CD14-positive monocyte (primary cell): Measurements from ENCODE around the gene MED12L. TPM values are rescaled to one million over a fixed set of nuclear protein-coding genes. Genes with fewer than 3 reads are reported as not detected.

ENCODE experiments used
- DNase-seq, 3 donors: peaks; one replicate each; pipeline ENCODE4 v3.0.0-alpha.2; 2011 to 2022
- H2AFZ ChIP-seq: 2 replicates; pipeline ENCODE4 v1.6.0; 2012; ENCODE audit warnings: mild to moderate bottlenecking, low read depth, low read length, inconsistent platforms; ENCODE audit not compliant: insufficient read depth, poor library complexity, severe bottlenecking
- H3K27ac ChIP-seq, 2 donors: 1 replicate in 1 of 2; 2 replicates in 1 of 2; pipeline ENCODE4 v1.5.1; 2012 to 2013; ENCODE audit warnings: low read length in 2 of 2, control low read depth in 1 of 2, inconsistent platforms in 1 of 2, low read depth in 1 of 2, mild to moderate bottlenecking in 1 of 2
- H3K27me3 ChIP-seq, 2 donors: one replicate each; pipeline versions ENCODE4 v1.6.0 to v1.6.1; 2011 to 2013; ENCODE audit warnings: low read length in 2 of 2; ENCODE audit not compliant: control insufficient read depth in 2 of 2, insufficient read depth in 2 of 2
- H3K36me3 ChIP-seq, 2 donors: replicated peaks in 1 of 2; 1 replicate in 1 of 2; 2 replicates in 1 of 2; pipeline versions ENCODE4 v1.5.1 to v1.6.1; 2012 to 2013; ENCODE audit warnings: low read length in 2 of 2, control low read depth in 1 of 2, inconsistent platforms in 1 of 2, mild to moderate bottlenecking in 1 of 2; ENCODE audit not compliant: insufficient read depth in 2 of 2, control insufficient read depth in 1 of 2
- H3K4me1 ChIP-seq, 2 donors: 1 replicate in 1 of 2; 2 replicates in 1 of 2; pipeline versions ENCODE4 v1.5.1 to v1.6.1; 2012 to 2013; ENCODE audit warnings: low read length in 2 of 2, control low read depth in 1 of 2, inconsistent platforms in 1 of 2, mild to moderate bottlenecking in 1 of 2, moderate library complexity in 1 of 2; ENCODE audit not compliant: insufficient read depth in 2 of 2, control insufficient read depth in 1 of 2
- H3K4me2 ChIP-seq: replicated peaks from 2 replicates; pipeline ENCODE3; 2012; ENCODE audit warnings: low read length, moderate library complexity, mild to moderate bottlenecking; ENCODE audit not compliant: poor library complexity, severe bottlenecking; ENCODE audit errors: extremely low read depth
- H3K4me3 ChIP-seq, 3 experiments: fragments of 200-600 bp in 1 of 3; sonication (generic) in 1 of 3; replicated peaks in 1 of 3; 1 replicate in 2 of 3; 2 replicates in 1 of 3; pipeline ENCODE4 v1.5.1; 2011 to 2013; ENCODE audit warnings: low read length in 3 of 3, mild to moderate bottlenecking in 3 of 3, control low read depth in 2 of 3, low read depth in 2 of 3, inconsistent platforms in 1 of 3, moderate library complexity in 1 of 3
- H3K79me2 ChIP-seq: 2 replicates; pipeline ENCODE4 v1.6.0; 2012; ENCODE audit warnings: mild to moderate bottlenecking, control low read depth, inconsistent platforms, low read length, moderate library complexity; ENCODE audit not compliant: insufficient read depth
- H3K9ac ChIP-seq: 2 replicates; pipeline ENCODE4 v1.6.0; 2017; ENCODE audit warnings: low read length, mild to moderate bottlenecking; ENCODE audit not compliant: insufficient read depth, poor library complexity, severe bottlenecking
- H3K9me3 ChIP-seq, 2 donors: replicated peaks in 1 of 2; 1 replicate in 1 of 2; 2 replicates in 1 of 2; pipeline versions ENCODE4 v1.5.1 to v1.6.1; 2012 to 2013; ENCODE audit warnings: low read length in 2 of 2, control low read depth in 1 of 2; ENCODE audit not compliant: control insufficient read depth in 1 of 2, insufficient read depth in 1 of 2
- H4K20me1 ChIP-seq: 2 replicates; pipeline ENCODE4 v1.6.0; 2012; ENCODE audit warnings: mild to moderate bottlenecking, low read length, control low read depth, moderate library complexity; ENCODE audit not compliant: insufficient read depth
- H3K27ac Mint-ChIP-seq, 7 donors: one replicate each; pipeline ENCODE4 v1.8.0; 2020; ENCODE audit warnings: mild to moderate bottlenecking in 7 of 7, mixed read lengths in 7 of 7, moderate library complexity in 6 of 7, inconsistent platforms in 2 of 7
- H3K27me3 Mint-ChIP-seq, 3 donors: one replicate each; pipeline ENCODE4 v1.8.0; 2021 to 2022; ENCODE audit warnings: low read depth in 3 of 3, mild to moderate bottlenecking in 3 of 3, mixed read lengths in 3 of 3, moderate library complexity in 3 of 3, inconsistent platforms in 1 of 3
- H3K36me3 Mint-ChIP-seq, 2 donors: one replicate each; pipeline ENCODE4 v1.8.0; 2020; ENCODE audit warnings: mixed read lengths in 2 of 2, inconsistent platforms in 1 of 2, mild to moderate bottlenecking in 1 of 2
- H3K4me1 Mint-ChIP-seq: one replicate; pipeline ENCODE4 v1.8.0; 2020; ENCODE audit warnings: mild to moderate bottlenecking, mixed read lengths
- H3K4me3 Mint-ChIP-seq, 2 donors: one replicate each; pipeline ENCODE4 v1.8.0; 2020; ENCODE audit warnings: mild to moderate bottlenecking in 2 of 2, mixed read lengths in 2 of 2, moderate library complexity in 1 of 2
- H3K9me3 Mint-ChIP-seq, 7 donors: one replicate each; pipeline ENCODE4 v1.8.0; 2020 to 2022; ENCODE audit warnings: mixed read lengths in 7 of 7, mild to moderate bottlenecking in 6 of 7, moderate library complexity in 6 of 7, inconsistent platforms in 2 of 7
- CTCF ChIP-seq: fragments of 200-600 bp; IDR thresholded peaks from one replicate; pipeline ENCODE4 v1.8.0; 2022; ENCODE audit warnings: antibody characterized with exemption, mild to moderate bottlenecking
- WGBS: methylation state at CpG from one replicate; pipeline ENCODE4 v1.1.5; 2013; ENCODE audit warnings: missing lambda C conversion rate; ENCODE audit not compliant: insufficient coverage; 5-methylcytosine and 5-hydroxymethylcytosine counted together
- intact Hi-C, 2 donors: fragments of 100-400 bp; cut with micrococcal nuclease; formaldehyde crosslinking; loops; one replicate each; pipeline versions ENCODE4 v1.15.0 to v1.15.1; 2023
- polyA plus RNA-seq, 3 donors: library from polyadenylated mRNA; depleted of rRNA in 1 of 3; unstranded in 2 of 3; stranded (reverse) in 1 of 3; fragments of 300-500 nt in 2 of 3; fragments of >200 nt in 1 of 3; fragmentation: Illumina TruSeq in 2 of 3; gene quantifications; 1 replicate in 2 of 3; 2 replicates in 1 of 3; pipeline ENCODE4 v1.2.3, GENCODE V29; 2012 to 2021

Gene MED12L
- polyA plus RNA-seq, 3 donors, result 0.12 to 0.29 TPM; not detected in 1

- no peak overlapping the region for H3K4me2 ChIP-seq
- no peak overlapping the region for H2AFZ ChIP-seq
- H3K4me3 ChIP-seq, result no peak overlapping the region
- Mint-ChIP-seq H3K27me3 (peaks cover 0 to 3% (median 0%) of the 10 kb centered on the region in 3 donors), H3K4me3 (no peak overlapping the region), H3K9me3 (peaks cover 0 to 2% (median 0%) of the 10 kb centered on the region in 7 donors), H3K4me1 (peaks cover 62% of the 10 kb centered on the region), H3K27ac (peak overlapping the region in 6 of 7 donors; percentile 23 to 95 (median 85)), H3K36me3 (no peaks in the 10 kb centered on the region)
- H3K27ac ChIP-seq, result peak overlapping the region in 1 of 2 donors; percentile 81
- no peak for DNase-seq
- TF ChIP-seq CTCF, result no peak
- H3K4me1 ChIP-seq, result peaks cover 55 to 66% of the 10 kb centered on the region in 2 donors
- no peaks in the 10 kb centered on the region for H3K79me2 ChIP-seq
- H4K20me1 ChIP-seq, result no peaks in the 10 kb centered on the region
- no peaks in the 10 kb centered on the region for H3K9me3 ChIP-seq
- no peaks in the 10 kb centered on the region for H3K27me3 ChIP-seq
- H3K9ac ChIP-seq, result no peak overlapping the region
- intact Hi-C loops, result loop anchor here in 1 of 2 donors (10.0 kb wide), 1 partner anchor 65 kb away; the partner anchor contains the start of gene P2RY12
- no peaks in the 10 kb centered on the region for H3K36me3 ChIP-seq
- whole genome bisulfite sequencing, result no CpG with 5 or more reads among the region's 4 CpGs
Measured at GRCh38 chr3:151319628-151320027, 234.2 kb downstream of the MED12L start.

- peak overlapping the region in 1 of 2 donors; percentile 81 for H3K27ac ChIP-seq
- H3K4me3 ChIP-seq, result no peak overlapping the region
- H3K9ac ChIP-seq, result no peak overlapping the region
- intact Hi-C loops, result loop anchor here in 1 of 2 donors (10.0 kb wide), 1 partner anchor 65 kb away; the partner anchor contains the start of gene P2RY12
- peaks cover 57 to 71% of the 10 kb centered on the region in 2 donors for H3K4me1 ChIP-seq
- no peaks in the 10 kb centered on the region for H3K36me3 Mint-ChIP-seq
- peaks cover 3% of the 10 kb centered on the region for H3K79me2 ChIP-seq
- peaks cover 0 to 3% (median 0%) of the 10 kb centered on the region in 3 donors for H3K27me3 Mint-ChIP-seq
- peaks cover 0 to 2% (median 0%) of the 10 kb centered on the region in 7 donors for H3K9me3 Mint-ChIP-seq
- H3K4me1 Mint-ChIP-seq, result peaks cover 67% of the 10 kb centered on the region
- TF ChIP-seq CTCF, result no peak
- H2AFZ ChIP-seq, result no peak overlapping the region
- no peaks in the 10 kb centered on the region for H3K9me3 ChIP-seq
- H3K27me3 ChIP-seq, result no peaks in the 10 kb centered on the region
- no peaks in the 10 kb centered on the region for H3K36me3 ChIP-seq
- 100% methylated on average over 1 of the region's 2 CpGs for WGBS
- no peak overlapping the region for H3K4me2 ChIP-seq
- no peak overlapping the region for H3K4me3 Mint-ChIP-seq
- peak overlapping the region in 5 of 7 donors; percentile 5 to 91 (median 76) for H3K27ac Mint-ChIP-seq
- no peak for DNase-seq
- no peaks in the 10 kb centered on the region for H4K20me1 ChIP-seq
Measured at GRCh38 chr3:151320131-151320530, 234.7 kb downstream of the MED12L start.
